Measurements from ENCODE around the gene TACC3. TPM values are rescaled to one million over a fixed set of nuclear protein-coding genes. Genes with fewer than 3 reads are reported as not detected.

Gene TACC3
- total RNA-seq, 1 experiment from 2014 or later, result 106 TPM

GRCh38 chr4:1775731-1776500, 54.6 kb downstream of the TACC3 start:
- in situ Hi-C loops (cut with HindIII; ENCODE audit: low pct_unique_long_range_greater_than_20kb, low sequenced_read_pairs) (no loop called here), intact Hi-C loops (cut with micrococcal nuclease; ENCODE audit: unreplicated experiment) (no loop called here)
- no peak overlapping the region for H3K27ac ChIP-seq (ENCODE audit: low read length)
- no peaks in the 10 kb centered on the region for H3K9me3 ChIP-seq (ENCODE audit: control insufficient read depth, insufficient read depth, low read depth, low read length)
- BruUV-seq (replicated peaks), result no TSS peak
- TF ChIP-seq CTCF (IDR thresholded peaks at IDR 0.05) (no peak), REST (IDR thresholded peaks at IDR 0.05; ENCODE audit: insufficient read depth in 1 of 2, low read depth in 2 of 2, low read length in 1 of 2) (no peak), TCF7L2 (IDR thresholded peaks at IDR 0.05; ENCODE audit: low read depth, low read length) (no peak), SIN3A (IDR thresholded peaks at IDR 0.05; ENCODE audit: borderline replicate concordance, insufficient read depth, low read depth, low read length) (no peak), POLR2AphosphoS5 (IDR thresholded peaks at IDR 0.05; ENCODE audit: low read depth, low read length) (no peak)
- H3K27me3 ChIP-seq (ENCODE audit: control insufficient read depth, insufficient read depth, low read length), result no peaks in the 10 kb centered on the region
- H3K4me3 ChIP-seq (ENCODE audit: low read depth in 2 of 2, low read length in 2 of 2), result no peak overlapping the region
- 0 out of 2 replicates have a peak, but pooled peaks have one; percentile 37 for ATAC-seq
- no peak for DNase-seq (ENCODE audit: low read depth, low spot score)
- H3K4me1 ChIP-seq (ENCODE audit: control insufficient read depth, insufficient read depth, low read length), result peaks cover 3% of the 10 kb centered on the region
- no peaks in the 10 kb centered on the region for H3K36me3 ChIP-seq (ENCODE audit: control insufficient read depth, insufficient read depth, low read length)
- ChIA-PET POLR2A (no interaction called here), CTCF (no interaction called here)

- in situ Hi-C loops (cut with HindIII; ENCODE audit: low pct_unique_long_range_greater_than_20kb, low sequenced_read_pairs), result no loop called here
- Histone ChIP-seq H3K4me1 (ENCODE audit: control insufficient read depth, insufficient read depth, low read length) (peaks cover 3% of the 10 kb centered on the region), H3K27ac (ENCODE audit: low read length) (no peak overlapping the region), H3K4me3 (ENCODE audit: low read depth in 2 of 2, low read length in 2 of 2) (no peak overlapping the region), H3K9me3 (ENCODE audit: control insufficient read depth, insufficient read depth, low read depth, low read length) (no peaks in the 10 kb centered on the region), H3K27me3 (ENCODE audit: control insufficient read depth, insufficient read depth, low read length) (no peaks in the 10 kb centered on the region), H3K36me3 (ENCODE audit: control insufficient read depth, insufficient read depth, low read length) (no peaks in the 10 kb centered on the region)
- no TSS peak for BruUV-seq (replicated peaks)
- TF ChIP-seq SIN3A (IDR thresholded peaks at IDR 0.05; ENCODE audit: borderline replicate concordance, insufficient read depth, low read depth, low read length) (no peak), CTCF (IDR thresholded peaks at IDR 0.05) (no peak), POLR2AphosphoS5 (IDR thresholded peaks at IDR 0.05; ENCODE audit: low read depth, low read length) (no peak), TCF7L2 (IDR thresholded peaks at IDR 0.05; ENCODE audit: low read depth, low read length) (no peak), REST (IDR thresholded peaks at IDR 0.05; ENCODE audit: insufficient read depth in 1 of 2, low read depth in 2 of 2, low read length in 1 of 2) (no peak)
- intact Hi-C loops (cut with micrococcal nuclease; ENCODE audit: unreplicated experiment), result no loop called here
- ATAC-seq (no peak), DNase-seq (ENCODE audit: low read depth, low spot score) (no peak)
- ChIA-PET CTCF (no interaction called here), POLR2A (no interaction called here)
Observed at GRCh38 chr4:1776521-1777161, 55.3 kb downstream of the TACC3 start.

All from Panc1 (cell line).